CD4-positive, alpha-beta T cell treated with Interferon alpha-2 for 1 hour (primary cell): ENCODE results near the gene GLT1D1.

Experiments used
- DNase-seq, 2 donors: peaks; one replicate each; pipeline ENCODE4 v3.0.0-alpha.2; 2020 to 2022

GLT1D1 gene

DNA sequence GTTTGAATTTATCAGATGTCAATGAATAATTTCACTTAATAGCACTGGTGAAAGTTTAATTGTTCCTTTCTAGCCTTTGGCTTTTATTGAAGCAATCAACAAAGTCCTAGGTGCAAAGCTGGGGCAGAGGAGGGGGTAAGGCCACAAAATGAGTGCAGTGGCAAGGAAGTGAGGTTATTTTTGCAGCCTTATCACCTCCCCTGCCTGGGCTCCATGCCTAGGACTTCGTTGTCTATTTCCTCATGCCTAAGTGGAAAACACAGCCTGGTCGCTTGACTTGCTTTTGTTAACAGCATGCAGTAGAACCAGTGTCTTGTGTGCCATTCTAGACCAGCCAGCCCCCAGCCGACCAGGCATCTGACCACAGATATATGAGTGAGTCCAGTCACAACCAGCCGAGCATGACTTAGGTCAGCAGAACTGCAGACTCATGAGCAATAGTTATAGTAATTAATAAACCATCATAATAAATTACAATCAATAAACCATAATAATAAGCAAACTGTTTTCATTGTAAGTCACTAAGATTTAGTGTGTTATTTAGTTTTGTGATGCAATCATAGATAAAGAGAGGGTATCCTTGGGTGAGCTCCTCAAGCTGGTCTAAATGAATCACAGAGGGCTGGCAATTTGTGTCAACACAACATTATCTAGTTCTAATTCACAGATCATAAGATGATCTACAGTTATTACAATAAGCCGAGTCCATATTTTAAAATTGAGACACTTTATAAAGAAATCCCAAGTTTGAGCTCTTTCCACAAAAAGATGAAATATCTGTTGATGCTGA, 156.8 kb downstream of the GLT1D1 start:
- DNase-seq, result no peak

DNA sequence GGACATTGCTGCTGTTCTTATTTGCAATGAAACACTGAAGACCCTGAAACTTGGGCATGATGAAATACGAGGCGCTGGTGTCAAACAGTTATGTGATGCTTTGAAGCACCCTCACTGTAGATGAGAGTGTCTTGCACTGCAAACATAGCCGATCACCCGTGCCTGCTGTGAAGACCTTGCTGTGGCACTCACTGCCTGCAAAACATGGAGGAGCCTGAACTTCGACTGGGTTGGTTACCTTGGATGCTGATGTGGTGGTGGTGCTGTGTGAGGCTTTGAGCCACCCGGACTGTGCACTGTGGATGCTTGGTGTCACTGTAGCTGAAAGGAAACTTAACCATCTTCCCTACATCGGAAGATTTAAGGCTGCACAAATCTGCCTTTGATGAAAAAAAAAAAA, 162.9 kb downstream of the GLT1D1 start:
- DNase-seq, result no peak

DNA sequence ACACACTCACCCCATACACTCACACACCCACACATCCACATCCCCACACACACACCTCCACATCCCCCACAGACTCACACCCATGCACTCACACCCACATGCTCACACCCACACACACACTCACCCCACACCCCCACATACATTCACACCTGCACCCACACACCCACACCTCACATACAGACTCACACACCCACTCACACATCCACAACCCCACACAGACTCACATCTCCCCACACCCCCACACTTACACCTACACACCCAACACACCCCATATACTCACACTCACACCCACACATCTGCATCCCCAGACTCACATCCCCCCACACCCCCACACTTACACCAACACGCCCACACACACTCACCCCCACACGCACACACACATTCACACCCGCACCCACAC, 171.8 kb downstream of the GLT1D1 start:
- DNase-seq, result no peak

DNA sequence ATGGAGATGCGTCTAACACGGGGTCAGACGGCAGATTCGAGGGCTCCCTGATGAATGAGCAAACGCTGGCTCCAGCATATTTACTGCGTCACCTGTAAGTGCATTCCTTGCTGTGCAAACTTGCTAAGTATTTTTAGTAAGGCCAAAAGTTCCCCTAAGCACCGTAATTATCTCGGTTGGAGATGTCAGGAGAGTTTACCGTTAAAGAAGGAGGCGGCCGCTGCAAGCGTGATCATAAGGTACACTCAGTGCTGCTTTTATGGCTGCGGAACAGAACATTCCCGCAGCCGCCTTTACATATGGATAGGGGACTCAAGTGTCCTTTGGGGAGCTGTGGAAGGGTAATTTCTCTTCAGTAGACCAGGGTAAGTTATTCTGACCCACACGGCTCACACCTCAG, 175.6 kb downstream of the GLT1D1 start:
- DNase-seq, result no peak
